ENCODE data around the gene TBX2.

The TBX2 gene

GRCh38 chr17:61455324-61456060 is 55.8 kb downstream of the TBX2 start:
- no peak for DNase-seq

GRCh38 chr17:61456061-61456681 is 56.5 kb downstream of the TBX2 start:
- no peak for DNase-seq

- no peak for DNase-seq
Observed at GRCh38 chr17:61456688-61457225, 57.1 kb downstream of the TBX2 start.

- DNase-seq: no peak
Observed at GRCh38 chr17:61457226-61457983, 57.8 kb downstream of the TBX2 start.

DNA sequence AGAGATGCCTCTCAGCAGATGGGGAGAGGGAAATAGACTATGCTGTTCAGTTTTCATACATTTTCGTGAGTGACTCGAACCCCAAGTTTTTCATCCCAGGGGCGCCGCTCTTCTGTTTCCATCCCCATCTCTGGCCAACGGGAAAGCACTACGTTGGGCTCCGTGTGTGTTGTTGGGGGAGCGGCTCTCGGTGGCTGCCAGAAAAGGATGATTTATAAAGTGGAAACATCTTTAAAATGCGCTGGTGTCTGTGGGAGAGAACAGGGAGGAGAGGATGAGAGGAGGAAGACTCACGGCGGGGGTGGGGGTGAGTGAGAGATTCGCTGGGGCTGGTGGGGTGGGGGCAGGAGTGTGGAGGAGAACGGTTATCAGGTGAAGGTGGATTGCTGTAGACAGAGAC is 58.4 kb downstream of the TBX2 start:
- no peak for DNase-seq

DNA sequence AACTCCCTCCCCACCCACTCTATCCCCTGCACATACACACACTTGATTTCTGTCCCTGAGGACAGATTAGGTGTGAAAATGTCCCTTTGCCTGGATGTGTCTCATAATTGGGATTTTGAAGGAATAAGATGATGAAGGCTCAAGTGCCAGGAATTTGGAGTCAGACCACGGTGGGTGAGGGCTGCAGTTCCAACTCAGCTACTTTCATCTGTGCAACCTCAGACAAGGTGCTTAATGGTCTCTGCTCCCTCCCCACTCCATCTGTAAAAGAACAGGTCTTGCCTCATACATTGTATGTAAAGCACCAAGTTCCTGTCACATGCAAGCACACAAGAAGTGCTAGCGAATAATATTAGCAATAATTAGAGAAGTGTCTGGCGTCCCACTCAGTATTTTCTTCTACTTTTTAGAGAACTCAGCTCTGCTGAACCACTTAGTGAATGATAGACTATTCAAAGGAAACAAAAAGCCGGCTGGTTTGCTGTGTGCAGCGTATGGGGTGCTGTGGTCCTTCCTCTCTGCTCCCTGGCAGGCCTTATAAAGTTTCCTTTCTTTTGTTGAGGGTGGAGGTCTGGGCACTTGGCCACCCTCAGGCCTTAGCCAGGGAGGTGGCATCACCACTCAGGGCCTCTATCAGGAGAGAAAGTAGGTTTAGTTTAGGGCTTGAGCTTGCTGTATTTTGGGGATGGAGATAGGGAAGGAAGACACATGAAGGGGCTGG is 58.9 kb downstream of the TBX2 start:
- DNase-seq: no peak
